Activated naive CD4-positive, alpha-beta T cell treated with anti-CD3 and anti-CD28 coated beads, Interleukin-2, amount 50 U/mL, for 16 hours (primary cell): ENCODE data around the gene DUS3L.
"Not testable (repeated sequence)": the region's sequence is repeated elsewhere in the genome, so short reads cannot be mapped to it uniquely, and the experiment has no call there.

Experiments
- DNase-seq: peaks from one replicate; pipeline ENCODE4 v3.0.0-alpha.2; 2020

The DUS3L gene

DNA sequence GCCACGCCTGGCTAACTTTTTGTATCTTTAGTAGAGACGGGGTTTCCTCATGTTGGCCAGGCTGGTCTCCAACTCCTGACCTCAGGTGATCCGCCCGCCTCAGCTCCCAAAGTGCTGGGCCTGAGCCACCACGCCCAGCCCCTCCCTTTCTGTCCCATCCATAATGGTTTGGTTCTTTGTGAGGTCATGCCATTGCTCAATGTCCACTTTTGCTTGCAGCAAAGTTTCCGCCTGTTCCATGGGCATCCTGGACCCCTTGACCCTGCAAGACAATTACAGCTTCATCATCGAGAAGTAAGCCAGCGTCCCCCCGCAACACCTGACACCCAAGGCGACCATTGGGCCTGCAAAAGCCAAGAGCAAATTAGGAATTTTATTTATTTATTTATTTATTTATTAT is 23.0 kb downstream of the DUS3L start:
- no peak for DNase-seq

DNA sequence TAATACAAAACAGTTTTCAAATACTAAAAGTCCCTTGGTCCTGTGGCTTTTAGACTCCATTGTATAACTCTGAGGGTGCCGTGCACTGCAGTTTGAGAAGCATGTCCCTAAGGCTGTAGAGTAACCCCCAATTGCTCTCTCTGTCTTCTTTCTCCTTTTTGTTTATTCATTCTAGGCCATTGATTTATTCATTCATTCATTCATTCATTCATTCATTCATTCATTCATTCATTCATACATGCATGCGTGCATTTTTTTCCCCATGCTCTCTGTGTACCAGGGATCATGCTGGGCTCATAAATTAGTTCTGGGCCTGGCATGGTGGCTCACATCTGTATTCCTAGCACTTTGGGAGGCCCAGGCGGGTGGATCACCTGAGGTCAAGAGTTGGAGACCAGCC is 25.7 kb downstream of the DUS3L start:
- no peak for DNase-seq

DNA sequence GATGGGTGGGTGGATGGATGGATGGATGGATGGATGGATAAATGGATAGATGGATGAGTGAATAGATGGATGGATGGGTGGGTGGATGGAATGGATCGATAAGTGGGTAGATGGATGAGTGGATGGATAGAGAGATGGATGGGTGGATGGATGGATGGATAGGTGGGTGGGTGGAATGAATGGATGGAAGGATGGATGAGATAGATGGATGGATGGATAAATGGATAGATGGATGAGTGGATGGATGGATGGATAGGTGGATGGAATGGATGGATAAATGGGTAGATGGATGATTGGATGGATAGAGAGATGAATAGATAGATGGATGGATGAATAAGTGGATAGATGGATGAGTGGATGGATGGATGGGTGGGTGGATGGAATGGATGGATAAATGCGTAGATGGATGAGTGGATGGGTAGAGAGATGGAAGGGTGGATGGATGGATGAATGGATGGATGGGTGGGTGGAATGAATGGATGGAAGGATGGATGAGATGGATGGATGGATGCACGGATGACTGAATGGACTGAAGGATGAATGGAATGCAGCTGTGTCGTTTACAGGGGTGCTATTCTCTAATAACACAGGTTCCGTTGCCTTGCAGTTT is 28.2 kb downstream of the DUS3L start:
- DNase-seq = no peak

DNA sequence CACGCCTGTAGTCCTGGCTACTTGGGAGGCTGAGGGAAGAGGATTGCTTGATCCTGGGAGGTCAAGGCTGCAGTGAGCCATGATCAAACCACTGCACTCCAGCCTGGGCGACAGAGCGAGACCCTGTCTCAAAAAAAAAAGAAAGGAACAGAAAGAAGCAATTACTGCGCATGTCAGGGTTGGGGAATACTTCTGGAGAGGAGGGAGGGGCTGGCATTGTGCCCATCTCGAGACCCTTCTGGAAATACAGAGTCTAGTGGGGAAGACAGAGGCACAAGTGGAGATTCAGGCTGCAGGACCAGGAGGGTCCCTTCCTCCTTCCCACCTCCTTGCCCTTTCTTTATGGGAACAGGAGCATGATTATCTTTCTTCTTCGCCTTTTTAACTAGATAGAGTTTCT is 37.2 kb downstream of the DUS3L start:
- DNase-seq = no peak

DNA sequence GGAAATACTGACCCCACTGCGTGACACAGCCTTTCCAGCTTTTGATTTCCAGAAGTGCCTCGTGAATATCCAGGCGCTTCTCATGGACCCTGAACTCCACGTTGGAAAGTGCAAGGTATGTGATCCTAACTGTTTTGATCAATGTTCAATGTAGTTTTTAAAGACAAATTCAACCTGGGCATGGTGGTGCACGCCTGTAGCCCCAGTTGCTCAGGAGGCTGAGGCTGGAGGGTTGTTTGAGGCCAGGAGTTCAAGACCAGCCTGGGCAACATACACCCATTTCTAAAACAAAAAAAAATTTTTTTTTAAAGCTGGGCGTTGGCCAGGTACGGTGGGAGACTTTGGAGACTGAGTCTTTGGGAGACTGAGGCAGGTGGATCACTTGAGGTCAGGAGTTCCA is 39.3 kb downstream of the DUS3L start:
- no peak for DNase-seq

DNA sequence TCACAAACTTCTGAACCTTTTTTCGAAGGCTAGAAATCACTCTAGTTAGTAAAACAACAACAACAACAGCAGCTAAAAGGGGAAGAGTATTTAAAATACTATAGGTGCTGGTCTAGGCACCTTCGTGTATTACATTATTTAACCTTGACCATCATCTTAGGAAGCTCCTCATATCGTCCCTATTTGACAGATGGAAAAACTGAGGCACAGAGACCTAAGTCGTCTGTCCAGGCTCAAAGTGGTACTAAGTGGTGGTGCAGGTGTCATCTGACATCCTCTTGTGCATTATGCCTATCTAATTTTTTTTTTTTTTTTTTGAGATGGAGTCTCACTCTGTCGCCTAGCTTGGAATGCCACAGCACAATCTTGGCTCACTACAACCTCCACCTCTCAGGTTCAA is 41.5 kb downstream of the DUS3L start:
- no peak for DNase-seq

DNA sequence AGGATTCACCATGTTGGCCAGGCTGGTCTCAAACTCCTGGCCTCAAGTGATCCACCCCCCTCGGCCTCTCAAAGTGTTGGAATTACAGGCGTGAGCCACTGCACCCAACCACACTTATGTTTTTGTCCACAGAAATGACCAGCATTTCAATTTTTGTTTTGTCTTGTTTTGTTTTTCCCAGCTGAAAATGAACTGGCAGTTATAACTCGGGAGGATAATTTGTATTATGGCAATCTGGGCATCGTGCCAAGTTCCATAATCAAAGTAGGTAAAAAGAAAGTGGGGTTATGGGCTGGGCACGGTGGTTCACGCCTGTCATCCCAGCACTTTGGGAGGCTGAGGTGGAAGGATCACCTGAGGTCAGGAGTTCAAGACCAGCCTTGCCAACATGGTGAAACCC is 42.0 kb downstream of the DUS3L start:
- DNase-seq = not testable (repeated sequence)

DNA sequence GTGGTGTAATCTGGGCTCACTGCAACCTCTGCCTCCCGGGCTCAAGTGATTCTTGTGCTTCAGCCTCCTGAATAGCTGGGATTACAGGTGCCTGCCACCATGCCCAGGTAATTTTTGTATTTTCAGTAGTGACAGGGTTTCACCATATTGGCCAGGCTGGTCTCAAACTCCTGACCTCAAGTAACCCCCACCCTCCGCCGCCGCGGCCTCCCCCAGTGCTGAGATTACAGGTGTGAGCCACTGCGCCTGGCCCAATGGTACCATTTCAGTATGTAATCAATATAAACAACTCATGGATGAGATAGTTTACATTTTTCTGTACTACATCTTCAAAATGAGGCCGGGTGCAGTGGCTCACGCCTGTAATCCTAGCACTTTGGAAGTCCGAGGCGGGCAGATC is 46.0 kb downstream of the DUS3L start:
- DNase-seq = not testable (repeated sequence)

DNA sequence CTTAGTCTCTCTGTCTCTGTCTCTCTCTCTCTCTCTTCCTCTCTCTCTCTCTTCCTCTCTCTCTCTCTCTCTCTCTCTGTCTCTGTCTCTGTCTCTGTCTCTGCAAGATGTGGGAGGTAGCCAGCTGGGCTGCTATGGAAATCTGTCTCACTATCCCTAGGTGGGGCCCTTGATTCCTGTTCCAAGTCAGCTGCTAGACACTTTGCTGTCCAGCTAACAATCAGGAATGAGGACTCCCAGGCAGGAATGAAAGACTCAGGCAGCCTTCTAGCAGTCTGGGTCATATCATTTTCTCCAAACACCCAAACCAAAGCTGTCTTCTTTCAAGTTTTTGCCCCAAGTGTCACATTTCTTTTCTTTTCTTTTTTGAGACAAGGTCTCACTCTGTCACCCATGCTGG is 47.3 kb downstream of the DUS3L start:
- no peak for DNase-seq

DNA sequence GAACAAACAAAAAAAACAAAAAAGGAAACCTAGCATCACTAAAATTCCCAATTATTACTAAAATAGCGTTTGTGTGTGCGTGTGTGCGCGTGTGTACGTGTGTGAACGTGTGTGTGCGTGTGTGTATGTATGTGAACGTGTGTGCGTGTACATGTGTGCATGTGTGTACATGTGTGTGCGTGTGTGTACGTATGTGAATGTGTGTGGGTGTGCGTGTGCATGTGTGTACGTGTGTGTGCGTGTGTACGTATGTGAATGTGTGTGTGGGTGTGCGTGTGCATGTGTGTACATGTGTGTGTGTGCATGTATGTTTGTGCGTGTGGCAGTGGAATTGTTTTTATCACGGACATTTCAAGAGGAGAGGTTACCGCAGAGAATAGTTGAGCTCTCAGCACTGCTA is 48.9 kb downstream of the DUS3L start:
- DNase-seq = no peak

DNA sequence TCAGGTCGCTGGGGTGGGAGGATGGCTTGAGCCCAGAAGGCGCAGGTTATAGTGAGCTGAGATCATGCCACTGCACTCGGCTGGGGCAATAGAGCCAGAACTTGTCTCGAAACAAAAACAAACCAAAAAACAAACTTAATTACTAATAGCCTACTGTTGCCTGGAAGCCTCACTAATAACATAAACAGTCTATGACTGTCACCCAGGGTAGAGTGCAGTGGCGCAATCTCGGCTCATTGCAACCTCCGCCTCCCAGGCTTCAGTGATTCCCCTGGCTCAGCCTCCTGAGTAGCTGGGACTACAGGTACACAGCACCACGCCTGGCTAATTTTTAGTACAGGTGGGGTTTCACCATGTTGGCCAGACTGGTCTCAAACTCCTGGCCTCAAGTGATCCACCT is 52.5 kb downstream of the DUS3L start:
- no peak for DNase-seq
